Mucosa of rectum (tissue), 2 donors: ENCODE data around the gene TEX47.
A peak's percentile ranks its signal among the peaks of the same experiment; 100 is the strongest.

ENCODE experiments used
- H3K27ac ChIP-seq, 2 donors: one replicate each; pipeline ENCODE4 v1.7.0; 2013; ENCODE audit warnings: inconsistent platforms in 2 of 2, low read depth in 2 of 2, low read length in 2 of 2
- H3K27me3 ChIP-seq, 2 donors: one replicate each; pipeline ENCODE4 v1.7.0; 2013; ENCODE audit warnings: low read length in 2 of 2; ENCODE audit not compliant: control insufficient read depth in 2 of 2, insufficient read depth in 2 of 2
- H3K36me3 ChIP-seq, 2 donors: one replicate each; pipeline ENCODE4 v1.7.0; 2013; ENCODE audit warnings: low read length in 2 of 2; ENCODE audit not compliant: control insufficient read depth in 2 of 2, insufficient read depth in 2 of 2
- H3K4me1 ChIP-seq, 2 donors: one replicate each; pipeline ENCODE4 v1.7.0; 2013; ENCODE audit warnings: low read length in 2 of 2, mild to moderate bottlenecking in 1 of 2; ENCODE audit not compliant: control insufficient read depth in 2 of 2, insufficient read depth in 2 of 2
- H3K4me3 ChIP-seq, 2 donors: one replicate each; pipeline ENCODE4 v1.7.0; 2013; ENCODE audit warnings: low read length in 2 of 2
- H3K9ac ChIP-seq, 2 donors: one replicate each; pipeline ENCODE4 v1.7.0; 2013; ENCODE audit warnings: low read length in 2 of 2, low read depth in 1 of 2, mild to moderate bottlenecking in 1 of 2
- H3K9me3 ChIP-seq, 2 donors: one replicate each; pipeline ENCODE4 v1.7.0; 2013; ENCODE audit warnings: low read length in 2 of 2; ENCODE audit not compliant: control insufficient read depth in 2 of 2
- donor health status: healthy.
- donor health status: Normal muscosa, but diverticular disease.

Gene TEX47

GRCh38 chr7:88789480-88790064, 6.0 kb downstream of the TEX47 start:
- no peaks in the 10 kb centered on the region for H3K4me1 ChIP-seq

GRCh38 chr7:88787777-88788176, 7.8 kb downstream of the TEX47 start:
- Histone ChIP-seq H3K9ac (no peak overlapping the region), H3K4me1 (no peaks in the 10 kb centered on the region), H3K36me3 (no peaks in the 10 kb centered on the region), H3K9me3 (no peaks in the 10 kb centered on the region), H3K27ac (no peak overlapping the region), H3K27me3 (no peaks in the 10 kb centered on the region), H3K4me3 (no peak overlapping the region)

More at GRCh38 chr7:88789480-88790064, 6.0 kb downstream of the TEX47 start:
- Histone ChIP-seq H3K27ac (no peak overlapping the region), H3K4me3 (no peak overlapping the region), H3K36me3 (no peaks in the 10 kb centered on the region), H3K9ac (no peak overlapping the region), H3K27me3 (no peaks in the 10 kb centered on the region), H3K9me3 (no peaks in the 10 kb centered on the region)

GRCh38 chr7:88775838-88776237, 19.7 kb downstream of the TEX47 start:
- Histone ChIP-seq H3K36me3 (no peaks in the 10 kb centered on the region), H3K27me3 (no peaks in the 10 kb centered on the region), H3K4me1 (no peaks in the 10 kb centered on the region), H3K9me3 (no peaks in the 10 kb centered on the region), H3K9ac (no peak overlapping the region), H3K4me3 (no peak overlapping the region), H3K27ac (no peak overlapping the region)

- Histone ChIP-seq H3K4me3 (no peak overlapping the region), H3K9ac (no peak overlapping the region), H3K36me3 (no peaks in the 10 kb centered on the region), H3K4me1 (no peaks in the 10 kb centered on the region), H3K27me3 (no peaks in the 10 kb centered on the region), H3K27ac (no peak overlapping the region), H3K9me3 (no peaks in the 10 kb centered on the region)
Measured at GRCh38 chr7:88772776-88773175, 22.8 kb downstream of the TEX47 start.

- Histone ChIP-seq H3K4me3 (no peak overlapping the region), H3K36me3 (no peaks in the 10 kb centered on the region), H3K9me3 (no peaks in the 10 kb centered on the region), H3K9ac (no peak overlapping the region), H3K27me3 (no peaks in the 10 kb centered on the region), H3K27ac (no peak overlapping the region), H3K4me1 (no peaks in the 10 kb centered on the region)
Measured at GRCh38 chr7:88771417-88771816, 24.1 kb downstream of the TEX47 start.

GRCh38 chr7:88761779-88762178, 33.8 kb downstream of the TEX47 start:
- Histone ChIP-seq H3K4me3 (no peak overlapping the region), H3K9me3 (no peaks in the 10 kb centered on the region), H3K9ac (no peak overlapping the region), H3K27ac (no peak overlapping the region), H3K4me1 (no peaks in the 10 kb centered on the region), H3K27me3 (peaks cover 18 to 25% of the 10 kb centered on the region in 2 donors), H3K36me3 (no peaks in the 10 kb centered on the region)

GRCh38 chr7:88760136-88760515, 35.4 kb downstream of the TEX47 start:
- Histone ChIP-seq H3K9ac (no peak overlapping the region), H3K4me3 (no peak overlapping the region), H3K27me3 (peaks cover 18 to 25% of the 10 kb centered on the region in 2 donors), H3K4me1 (no peaks in the 10 kb centered on the region), H3K36me3 (no peaks in the 10 kb centered on the region), H3K27ac (no peak overlapping the region), H3K9me3 (no peaks in the 10 kb centered on the region)

GRCh38 chr7:88759230-88760135, 36.1 kb downstream of the TEX47 start, which contains the start of gene ZNF804B:
Gene ZNF804B, plus strand, starts transcription at chr7:88759700. Its CDS starts 277 bp downstream, at chr7:88759977.
- no peaks in the 10 kb centered on the region for H3K36me3 ChIP-seq
- peaks cover 18 to 25% of the 10 kb centered on the region in 2 donors for H3K27me3 ChIP-seq
- H3K27ac ChIP-seq: no peak within 1 kb of the TSS
- H3K9ac ChIP-seq: no peak within 1 kb of the TSS
- H3K4me3 ChIP-seq: peak within 1 kb of the TSS in 1 of 2 donors; percentile 22
- no peaks in the 10 kb centered on the region for H3K9me3 ChIP-seq
- H3K4me1 ChIP-seq: no peaks in the 10 kb centered on the region

- Histone ChIP-seq H3K36me3 (no peaks in the 10 kb centered on the region), H3K4me1 (no peaks in the 10 kb centered on the region), H3K27ac (no peak overlapping the region), H3K9ac (no peak overlapping the region), H3K27me3 (peaks cover 18 to 25% of the 10 kb centered on the region in 2 donors), H3K9me3 (no peaks in the 10 kb centered on the region), H3K4me3 (peak overlapping the region in 1 of 2 donors; percentile 22)
Measured at GRCh38 chr7:88758381-88759229, 36.9 kb downstream of the TEX47 start.

GRCh38 chr7:88757371-88757770, 38.2 kb downstream of the TEX47 start:
- Histone ChIP-seq H3K4me3 (no peak overlapping the region), H3K36me3 (no peaks in the 10 kb centered on the region), H3K27me3 (peaks cover 18 to 25% of the 10 kb centered on the region in 2 donors)

More at GRCh38 chr7:88757371-88757770, 38.2 kb downstream of the TEX47 start:
- no peak overlapping the region for H3K27ac ChIP-seq
- no peak overlapping the region for H3K9ac ChIP-seq
- no peaks in the 10 kb centered on the region for H3K4me1 ChIP-seq
- no peaks in the 10 kb centered on the region for H3K9me3 ChIP-seq
